ENCODE measurements around the gene IGF1. TPM values are rescaled to one million over a fixed set of nuclear protein-coding genes. Genes with fewer than 3 reads are reported as not detected.

Gene IGF1
- total RNA-seq, 1 donor from 2014 or later: 73.5 TPM

GRCh38 chr12:102498471-102498870 lies 18.1 kb upstream of the IGF1 start:
- no peak for TF ChIP-seq CTCF (IDR thresholded peaks at IDR 0.05)
- DNase-seq (ENCODE audit: low spot score in 2 of 2): no peak
- no peaks in the 10 kb centered on the region for H3K9me3 ChIP-seq
- no peaks in the 10 kb centered on the region for H3K36me3 ChIP-seq
- H3K4me3 ChIP-seq: no peak overlapping the region
- no peak overlapping the region for H3K27ac ChIP-seq
- intact Hi-C loops (cut with DNase I): no loop called here
- no peaks in the 10 kb centered on the region for H3K4me1 ChIP-seq
- H3K27me3 ChIP-seq: no peaks in the 10 kb centered on the region

- H3K4me3 ChIP-seq: no peak overlapping the region
- intact Hi-C loops (cut with DNase I): no loop called here
- no peak for DNase-seq (ENCODE audit: low spot score in 2 of 2)
- no peaks in the 10 kb centered on the region for H3K36me3 ChIP-seq
- H3K27me3 ChIP-seq: no peaks in the 10 kb centered on the region
- TF ChIP-seq CTCF (IDR thresholded peaks at IDR 0.05): no peak
- H3K4me1 ChIP-seq: no peaks in the 10 kb centered on the region
- no peaks in the 10 kb centered on the region for H3K9me3 ChIP-seq
- no peak overlapping the region for H3K27ac ChIP-seq
These were observed 17.4 kb upstream of the IGF1 start for GRCh38 chr12:102497743-102498142.

- no peak for DNase-seq (ENCODE audit: low spot score in 2 of 2)
- H3K9me3 ChIP-seq: no peaks in the 10 kb centered on the region
- H3K27me3 ChIP-seq: no peaks in the 10 kb centered on the region
- no peaks in the 10 kb centered on the region for H3K36me3 ChIP-seq
- no peak for TF ChIP-seq CTCF (IDR thresholded peaks at IDR 0.05)
- H3K4me3 ChIP-seq: no peak overlapping the region
- no peaks in the 10 kb centered on the region for H3K4me1 ChIP-seq
- intact Hi-C loops (cut with DNase I): no loop called here
- H3K27ac ChIP-seq: no peak overlapping the region
These were observed 16.2 kb upstream of the IGF1 start for GRCh38 chr12:102496591-102496990.

- no peaks in the 10 kb centered on the region for H3K36me3 ChIP-seq
- H3K27me3 ChIP-seq: no peaks in the 10 kb centered on the region
- DNase-seq (ENCODE audit: low spot score in 2 of 2): no peak
- no peak overlapping the region for H3K27ac ChIP-seq
- H3K9me3 ChIP-seq: no peaks in the 10 kb centered on the region
- no peak overlapping the region for H3K4me3 ChIP-seq
- H3K4me1 ChIP-seq: no peaks in the 10 kb centered on the region
- intact Hi-C loops (cut with DNase I): loop anchor here (10.0 kb wide), 1 partner anchor 312 kb away; no protein-coding TSS in a partner anchor
- TF ChIP-seq CTCF (IDR thresholded peaks at IDR 0.05): no peak
These were observed 6.9 kb upstream of the IGF1 start for GRCh38 chr12:102487226-102487625.

GRCh38 chr12:102486153-102486552 lies 5.8 kb upstream of the IGF1 start:
- Histone ChIP-seq H3K4me3 (no peak overlapping the region), H3K27me3 (no peaks in the 10 kb centered on the region), H3K27ac (no peak overlapping the region), H3K4me1 (no peaks in the 10 kb centered on the region), H3K9me3 (no peaks in the 10 kb centered on the region), H3K36me3 (no peaks in the 10 kb centered on the region)
- no peak for TF ChIP-seq CTCF (IDR thresholded peaks at IDR 0.05)
- intact Hi-C loops (cut with DNase I): loop anchor here (10.0 kb wide), 1 partner anchor 311 kb away; no protein-coding TSS in a partner anchor
- no peak for DNase-seq (ENCODE audit: low spot score in 2 of 2)

GRCh38 chr12:102484428-102484958 lies 4.1 kb upstream of the IGF1 start:
- peak overlapping the region; percentile 18 to 52 for H3K4me3 ChIP-seq
- no peaks in the 10 kb centered on the region for H3K9me3 ChIP-seq
- H3K4me1 ChIP-seq: peaks cover 0 to 8% of the 10 kb centered on the region in 2 donors
- intact Hi-C loops (cut with DNase I): loop anchor here (10.0 kb wide), 1 partner anchor 310 kb away; no protein-coding TSS in a partner anchor
- H3K27ac ChIP-seq: peak overlapping the region in 1 of 2 donors; percentile 31
- H3K36me3 ChIP-seq: no peaks in the 10 kb centered on the region
- TF ChIP-seq CTCF (IDR thresholded peaks at IDR 0.05): peak; percentile 43 to 90 (median 87)
- no peaks in the 10 kb centered on the region for H3K27me3 ChIP-seq
- DNase-seq (ENCODE audit: low spot score in 2 of 2): peak in 1 of 2 donors; percentile 78
